Endothelial cell of umbilical vein (primary cell): Measurements from ENCODE around the gene TMEM63B. TPM values are rescaled to one million over a fixed set of nuclear protein-coding genes. Genes with fewer than 3 reads are reported as not detected.
"Not testable (repeated sequence)": the region's sequence is repeated elsewhere in the genome, so short reads cannot be mapped to it uniquely, and the experiment has no call there.

Experiments used
- BruUV-seq: library from RNA; stranded (reverse); fragments of 400-500 nt; replicated peaks from 2 replicates; lab custom pipeline; 2021; lab: Mats Ljungman, UMichigan
- CTCF ChIA-PET: fragments of 300-600, 350-600 bp; sonication (Branson Sonifier 250); formaldehyde crosslinking; loops from one replicate; lab custom pipeline; 2021; ENCODE audit warnings: antibody characterized with exemption, inconsistent platforms; lab: Charles Lee
- POLR2A ChIA-PET: fragments of 300-600, 350-600 bp; sonication (Branson Sonifier 250); formaldehyde crosslinking; loops from one replicate; lab custom pipeline; 2021; ENCODE audit warnings: antibody characterized with exemption, inconsistent platforms; lab: Charles Lee
- DNase-seq: peaks from one replicate; pipeline ENCODE4 v3.0.0-alpha.2; 2011; ENCODE audit warnings: low read depth, low spot score
- FAIRE-seq: peaks from 2 replicates; lab custom pipeline; 2011; peaks lifted over from hg19 to GRCh38; lab: Jason Lieb, UNC
- H2AFZ ChIP-seq: 2 replicates; pipeline ENCODE4 v1.6.0; 2012; ENCODE audit warnings: low read depth, low read length, control low read depth, inconsistent platforms
- H3K27ac ChIP-seq: 2 replicates; pipeline ENCODE4 v1.5.1; 2011; ENCODE audit warnings: low read depth, mild to moderate bottlenecking, control low read depth, low read length, moderate library complexity; ENCODE audit not compliant: insufficient read depth
- H3K27me3 ChIP-seq, 2 experiments: 2 replicates each; pipeline versions ENCODE4 v1.6.0 to v1.6.1; 2011; ENCODE audit warnings: low read length in 2 of 2, mixed read lengths in 1 of 2; ENCODE audit not compliant: control insufficient read depth in 2 of 2, insufficient read depth in 2 of 2
- H3K36me3 ChIP-seq, 2 experiments: 2 replicates in 1 of 2; 3 replicates in 1 of 2; pipeline ENCODE4 v1.5.1; 2011; ENCODE audit warnings: low read length in 2 of 2, mild to moderate bottlenecking in 1 of 2, moderate library complexity in 1 of 2; ENCODE audit not compliant: control insufficient read depth in 2 of 2, insufficient read depth in 2 of 2; ENCODE audit errors: extremely low read depth in 1 of 2
- H3K4me1 ChIP-seq: 3 replicates; pipeline ENCODE4 v1.5.1; 2011; ENCODE audit warnings: mild to moderate bottlenecking, low read length; ENCODE audit not compliant: control insufficient read depth, insufficient read depth; ENCODE audit errors: extremely low read depth
- H3K4me2 ChIP-seq: 2 replicates; pipeline ENCODE4 v1.6.1; 2011; ENCODE audit warnings: low read length, control low read depth, mixed read lengths; ENCODE audit not compliant: insufficient read depth
- H3K4me3 ChIP-seq, 3 experiments: fragments of 200-600 bp in 1 of 3; sonication (generic), shearing (Covaris generic) in 1 of 3; replicated peaks in 1 of 3; 2 replicates each; pipeline ENCODE4 v1.5.1; 2011 to 2016; ENCODE audit warnings: control low read depth in 3 of 3, low read length in 3 of 3, mild to moderate bottlenecking in 2 of 3, inconsistent platforms in 1 of 3, low read depth in 1 of 3, moderate library complexity in 1 of 3; ENCODE audit not compliant: insufficient read depth in 1 of 3
- H3K79me2 ChIP-seq: 2 replicates; pipeline ENCODE4 v1.6.0; 2012; ENCODE audit warnings: low read length, inconsistent platforms; ENCODE audit not compliant: control insufficient read depth, insufficient read depth
- H3K9ac ChIP-seq: replicated peaks from 2 replicates; pipeline ENCODE3; 2011; ENCODE audit warnings: low read length, control low read depth; ENCODE audit not compliant: insufficient read depth; ENCODE audit errors: extremely low read depth
- H3K9me1 ChIP-seq: replicated peaks from 3 replicates; pipeline ENCODE4 v1.6.0; 2011; ENCODE audit warnings: mild to moderate bottlenecking, low read length; ENCODE audit not compliant: control insufficient read depth, insufficient read depth; ENCODE audit errors: extremely low read depth
- H3K9me3 ChIP-seq: replicated peaks from 2 replicates; pipeline ENCODE4 v1.5.1; 2012; ENCODE audit warnings: low read length, inconsistent platforms; ENCODE audit not compliant: control insufficient read depth, insufficient read depth
- H4K20me1 ChIP-seq: replicated peaks from 2 replicates; pipeline ENCODE3; 2011; ENCODE audit warnings: mild to moderate bottlenecking, low read length; ENCODE audit not compliant: control insufficient read depth, insufficient read depth; ENCODE audit errors: extremely low read depth
- EZH2 ChIP-seq: IDR thresholded peaks from 2 replicates; pipeline ENCODE4 v1.6.1; 2012; ENCODE audit warnings: borderline replicate concordance, low read depth, mild to moderate bottlenecking, moderate library complexity, low read length, inconsistent platforms; ENCODE audit not compliant: severe bottlenecking
- GATA2 ChIP-seq: IDR thresholded peaks from 2 replicates; pipeline ENCODE4 v1.7.0; 2011; ENCODE audit warnings: low read depth, mild to moderate bottlenecking, moderate library complexity, mixed read lengths, low read length; ENCODE audit not compliant: insufficient read length, insufficient read depth
- JUN ChIP-seq: IDR thresholded peaks from 2 replicates; pipeline ENCODE4 v1.6.1; 2011; ENCODE audit warnings: borderline replicate concordance, low read depth; ENCODE audit not compliant: insufficient read length, insufficient read depth
- MYC ChIP-seq: IDR thresholded peaks from one replicate; pipeline ENCODE4 v1.6.1; 2011; ENCODE audit warnings: mild to moderate bottlenecking, low read depth, low read length
- POLR2A ChIP-seq: IDR thresholded peaks from 2 replicates; pipeline ENCODE4 v1.6.1; 2012; ENCODE audit warnings: low read depth, mild to moderate bottlenecking, control low read depth, low read length
- POLR2AphosphoS5 ChIP-seq: IDR thresholded peaks from 2 replicates; pipeline ENCODE4 v1.6.1; 2012; ENCODE audit warnings: low read depth, mild to moderate bottlenecking, control low read depth, low read length, moderate library complexity; ENCODE audit not compliant: insufficient read depth
- dilution Hi-C: fragments of 300-500 bp; cut with MboI; formaldehyde crosslinking; loops from one replicate; pipeline ENCODE4 v1.15.0; 2019; ENCODE audit warnings: low sequenced_read_pairs; ENCODE audit not compliant: extremely low pct_ligation_motif_present
- intact Hi-C: fragments of 100-400 bp; cut with micrococcal nuclease; formaldehyde crosslinking; loops from one replicate; pipeline ENCODE4 v1.10.0; 2022
- polyA plus RNA-seq, 4 experiments: library from polyadenylated mRNA; depleted of rRNA in 3 of 4; stranded (reverse) in 3 of 4; unstranded in 1 of 4; fragments of >200 nt; gene quantifications; 2 replicates each; pipeline versions ENCODE4 v1.2.1 to v1.2.3, GENCODE V29; 2011 to 2012; ENCODE audit warnings: missing spikeins in 1 of 4
- total RNA-seq: library from RNA; stranded (reverse); gene quantifications from 2 replicates; pipeline ENCODE4 v1.2.3, GENCODE V29; 2021
- TF ChIP-seq, protein P1 (sequence below): IDR thresholded peaks from 2 replicates; pipeline ENCODE4 v1.6.1; 2011; ENCODE audit not compliant: insufficient read depth, insufficient read length
- TF ChIP-seq, protein P2 (sequence below), 2 donors: IDR thresholded peaks; 1 replicate in 1 of 2; 2 replicates in 1 of 2; pipeline ENCODE4 v1.5.1; 2011; ENCODE audit warnings: low read length in 2 of 2, mild to moderate bottlenecking in 2 of 2, moderate library complexity in 2 of 2, control low read depth in 1 of 2, inconsistent platforms in 1 of 2, low read depth in 1 of 2; ENCODE audit not compliant: insufficient read depth in 1 of 2; ENCODE audit errors: extremely low read depth in 1 of 2

The TMEM63B gene
- total and polyA plus RNA-seq, 2 donors (not counting 3 experiments of a cell fraction or from before 2014, with no cell fraction given), result 49.7 to 56.1 TPM

DNA sequence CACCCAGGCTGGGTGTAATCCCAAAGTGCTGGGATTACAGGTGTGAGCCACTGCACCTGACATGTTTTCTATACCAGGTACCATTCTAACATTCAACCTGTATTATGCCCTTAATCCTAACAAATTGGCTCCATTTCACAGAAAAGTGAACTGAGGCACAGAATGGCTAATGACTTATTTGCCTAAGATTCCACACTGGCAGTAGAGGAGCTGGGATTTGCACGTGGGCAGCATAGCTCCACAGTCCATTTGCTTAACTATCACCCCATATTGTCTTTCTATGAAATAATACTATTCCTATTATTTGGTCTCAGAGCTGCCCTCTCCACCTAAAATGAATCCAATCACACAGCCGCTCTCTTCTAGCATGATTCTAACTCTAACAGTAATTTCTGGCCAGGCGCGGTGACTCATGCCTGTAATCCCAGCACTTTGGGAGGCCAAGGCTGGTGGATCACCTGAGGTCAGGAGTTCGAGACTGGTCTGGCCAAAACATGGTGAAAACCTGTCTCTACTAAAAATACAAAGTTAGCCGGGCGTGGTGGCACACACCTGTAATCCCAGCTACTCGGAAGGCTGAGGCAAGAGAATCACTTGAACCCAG is 66.1 kb downstream of the TMEM63B start:
- Histone ChIP-seq H3K27me3 (no peaks in the 10 kb centered on the region), H3K79me2 (no peaks in the 10 kb centered on the region), H3K27ac (no peak overlapping the region), H3K9ac (no peak overlapping the region), H3K36me3 (no peaks in the 10 kb centered on the region), H2AFZ (no peak overlapping the region), H3K9me1 (no peaks in the 10 kb centered on the region), H3K4me2 (no peak overlapping the region), H4K20me1 (no peaks in the 10 kb centered on the region), H3K4me1 (peaks cover 12% of the 10 kb centered on the region), H3K4me3 (no peak overlapping the region), H3K9me3 (no peaks in the 10 kb centered on the region)
- CTCF ChIA-PET, result interaction anchor here (1.0 to 2.3 kb wide), 3 partner anchors 10 to 30 kb away, joined by 3 to 8 read pairs (median 5); partner anchors contain the start of gene SLC29A1
- dilution Hi-C loops, result no loop called here
- no peak for TF ChIP-seq GATA2
- TF ChIP-seq EZH2, result no peak
- no peak for TF ChIP-seq POLR2A
- TF ChIP-seq MYC, result no peak
- TF ChIP-seq, protein P1, sequence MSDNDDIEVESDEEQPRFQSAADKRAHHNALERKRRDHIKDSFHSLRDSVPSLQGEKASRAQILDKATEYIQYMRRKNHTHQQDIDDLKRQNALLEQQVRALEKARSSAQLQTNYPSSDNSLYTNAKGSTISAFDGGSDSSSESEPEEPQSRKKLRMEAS, result no peak
- intact Hi-C loops, result loop anchor here (2.0 kb wide), 1 partner anchor 15 kb away; no protein-coding TSS in a partner anchor
- BruUV-seq, result no TSS peak
- DNase-seq, result no peak
- POLR2A ChIA-PET, result no interaction called here
- no peak for FAIRE-seq

DNA sequence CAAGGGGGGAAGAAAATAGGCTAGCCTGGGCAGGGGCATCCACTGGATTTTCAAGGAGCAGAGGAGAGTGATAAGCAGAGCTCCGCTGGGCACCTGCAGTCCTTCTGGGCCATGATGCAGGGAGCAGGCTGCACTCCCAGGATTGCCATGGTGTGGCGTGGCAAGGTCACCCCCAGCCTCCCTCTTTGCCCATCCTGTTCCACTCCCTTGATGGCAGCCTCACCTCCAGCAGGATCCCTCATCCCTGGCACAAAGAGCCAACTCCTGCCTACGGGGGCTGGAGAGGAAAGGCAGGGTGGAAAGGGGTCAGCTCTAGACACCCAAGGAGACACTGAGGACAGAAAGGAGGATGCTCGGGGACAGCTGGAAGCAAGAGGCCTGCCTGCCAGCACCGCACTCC is 67.0 kb downstream of the TMEM63B start:
- Histone ChIP-seq H3K4me1 (peaks cover 12% of the 10 kb centered on the region), H3K4me3 (no peak overlapping the region), H3K79me2 (no peaks in the 10 kb centered on the region), H3K27me3 (no peaks in the 10 kb centered on the region), H3K4me2 (no peak overlapping the region), H2AFZ (no peak overlapping the region), H3K9me3 (no peaks in the 10 kb centered on the region), H4K20me1 (no peaks in the 10 kb centered on the region), H3K27ac (no peak overlapping the region), H3K36me3 (no peaks in the 10 kb centered on the region), H3K9ac (no peak overlapping the region), H3K9me1 (no peaks in the 10 kb centered on the region)
- TF ChIP-seq, protein P1, result no peak
- TF ChIP-seq POLR2AphosphoS5 (no peak), POLR2A (no peak), JUN (no peak)
- TF ChIP-seq, protein P2, sequence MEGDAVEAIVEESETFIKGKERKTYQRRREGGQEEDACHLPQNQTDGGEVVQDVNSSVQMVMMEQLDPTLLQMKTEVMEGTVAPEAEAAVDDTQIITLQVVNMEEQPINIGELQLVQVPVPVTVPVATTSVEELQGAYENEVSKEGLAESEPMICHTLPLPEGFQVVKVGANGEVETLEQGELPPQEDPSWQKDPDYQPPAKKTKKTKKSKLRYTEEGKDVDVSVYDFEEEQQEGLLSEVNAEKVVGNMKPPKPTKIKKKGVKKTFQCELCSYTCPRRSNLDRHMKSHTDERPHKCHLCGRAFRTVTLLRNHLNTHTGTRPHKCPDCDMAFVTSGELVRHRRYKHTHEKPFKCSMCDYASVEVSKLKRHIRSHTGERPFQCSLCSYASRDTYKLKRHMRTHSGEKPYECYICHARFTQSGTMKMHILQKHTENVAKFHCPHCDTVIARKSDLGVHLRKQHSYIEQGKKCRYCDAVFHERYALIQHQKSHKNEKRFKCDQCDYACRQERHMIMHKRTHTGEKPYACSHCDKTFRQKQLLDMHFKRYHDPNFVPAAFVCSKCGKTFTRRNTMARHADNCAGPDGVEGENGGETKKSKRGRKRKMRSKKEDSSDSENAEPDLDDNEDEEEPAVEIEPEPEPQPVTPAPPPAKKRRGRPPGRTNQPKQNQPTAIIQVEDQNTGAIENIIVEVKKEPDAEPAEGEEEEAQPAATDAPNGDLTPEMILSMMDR (IDR thresholded peaks at IDR 0.05; ENCODE audit: extremely low read depth in 1 of 2, insufficient read depth in 1 of 2, low read depth in 1 of 2, low read length in 2 of 2), result no peak
- POLR2A ChIA-PET, result no interaction called here
- dilution Hi-C loops (no loop called here), intact Hi-C loops (no loop called here)
- FAIRE-seq (no peak), DNase-seq (no peak)
- CTCF ChIA-PET, result interaction anchor here (1.0 kb wide), 1 partner anchor 40 kb away, joined by 3 read pairs; no protein-coding TSS in a partner anchor
- BruUV-seq, result no TSS peak

DNA sequence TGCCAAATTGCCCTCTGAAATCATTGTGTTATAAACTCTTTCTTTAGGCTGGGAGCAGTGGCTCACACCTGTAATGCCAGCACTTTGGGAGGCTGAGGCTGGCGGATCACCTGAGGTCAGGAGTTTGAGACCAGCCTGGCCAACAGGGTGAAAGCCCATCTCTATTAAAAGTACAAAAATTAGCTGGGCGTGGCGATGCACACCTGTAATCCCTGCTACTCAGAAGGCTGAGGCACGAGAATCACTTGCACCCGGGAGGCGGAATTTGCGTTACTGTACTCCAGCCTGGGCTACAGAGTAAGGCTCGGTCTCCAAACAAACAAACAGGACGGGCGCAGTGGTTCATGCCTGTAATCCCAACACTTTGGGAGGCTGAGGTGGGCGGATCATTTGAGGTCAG is 69.0 kb downstream of the TMEM63B start:
- POLR2A ChIA-PET, H3K36me3 ChIP-seq, H3K27me3 ChIP-seq, H4K20me1 ChIP-seq, H3K4me3 ChIP-seq, H2AFZ ChIP-seq, FAIRE-seq, BruUV-seq, H3K9me3 ChIP-seq, H3K9ac ChIP-seq, H3K9me1 ChIP-seq, H3K27ac ChIP-seq, dilution Hi-C loops, H3K4me2 ChIP-seq, DNase-seq, H3K79me2 ChIP-seq, intact Hi-C loops: not testable (repeated sequence)
- H3K4me1 ChIP-seq, result peaks cover 15% of the 10 kb centered on the region
- CTCF ChIA-PET, result interaction anchor here (1.5 kb wide), 1 partner anchor 10 kb away, joined by 3 read pairs; no protein-coding TSS in a partner anchor
